Measurements from ENCODE around the gene CCER1.

DNA sequence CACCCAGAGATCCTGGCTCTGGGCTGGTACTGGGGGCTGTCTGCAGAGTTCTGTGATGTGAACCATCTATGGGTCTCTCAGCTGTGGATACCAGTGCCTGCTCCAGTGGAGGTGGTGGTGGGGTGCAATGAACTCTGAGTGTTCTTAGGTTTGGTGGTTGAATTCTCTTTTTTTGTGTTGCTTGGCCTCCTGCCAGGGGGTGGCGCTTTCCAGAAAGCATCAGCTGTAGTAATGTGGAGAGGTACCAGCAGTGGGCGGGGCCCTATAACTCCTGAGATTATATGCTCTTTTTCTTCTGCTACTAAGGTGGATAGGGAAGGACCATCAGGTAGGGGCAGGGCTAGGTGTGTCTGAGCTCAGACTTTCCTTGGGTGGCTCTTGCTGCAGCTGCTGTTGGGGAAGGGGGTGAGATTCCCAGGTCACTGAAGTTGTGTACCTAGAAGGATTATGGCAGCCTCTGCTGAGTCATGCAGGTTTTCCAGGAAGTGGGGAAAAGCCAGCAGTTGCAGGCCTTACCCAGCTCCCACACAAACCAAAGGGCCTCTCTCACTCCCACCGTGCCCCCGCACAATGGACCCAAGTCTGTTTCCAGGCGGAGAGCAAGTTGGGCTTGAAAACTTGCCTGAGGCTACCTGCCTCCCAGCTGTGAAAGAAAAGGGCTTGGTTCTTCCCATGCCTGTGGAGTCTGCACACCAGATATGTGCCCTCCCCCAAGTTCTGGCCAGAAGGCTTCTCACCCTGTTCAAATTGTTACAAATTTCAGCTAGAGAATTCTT lies 18.6 kb downstream of the CCER1 start:
- TF ChIP-seq, protein P1, sequence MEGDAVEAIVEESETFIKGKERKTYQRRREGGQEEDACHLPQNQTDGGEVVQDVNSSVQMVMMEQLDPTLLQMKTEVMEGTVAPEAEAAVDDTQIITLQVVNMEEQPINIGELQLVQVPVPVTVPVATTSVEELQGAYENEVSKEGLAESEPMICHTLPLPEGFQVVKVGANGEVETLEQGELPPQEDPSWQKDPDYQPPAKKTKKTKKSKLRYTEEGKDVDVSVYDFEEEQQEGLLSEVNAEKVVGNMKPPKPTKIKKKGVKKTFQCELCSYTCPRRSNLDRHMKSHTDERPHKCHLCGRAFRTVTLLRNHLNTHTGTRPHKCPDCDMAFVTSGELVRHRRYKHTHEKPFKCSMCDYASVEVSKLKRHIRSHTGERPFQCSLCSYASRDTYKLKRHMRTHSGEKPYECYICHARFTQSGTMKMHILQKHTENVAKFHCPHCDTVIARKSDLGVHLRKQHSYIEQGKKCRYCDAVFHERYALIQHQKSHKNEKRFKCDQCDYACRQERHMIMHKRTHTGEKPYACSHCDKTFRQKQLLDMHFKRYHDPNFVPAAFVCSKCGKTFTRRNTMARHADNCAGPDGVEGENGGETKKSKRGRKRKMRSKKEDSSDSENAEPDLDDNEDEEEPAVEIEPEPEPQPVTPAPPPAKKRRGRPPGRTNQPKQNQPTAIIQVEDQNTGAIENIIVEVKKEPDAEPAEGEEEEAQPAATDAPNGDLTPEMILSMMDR (IDR thresholded peaks at IDR 0.05) = no peak
- TF ChIP-seq POLR2A (IDR thresholded peaks at IDR 0.05) = no peak

Measured in heart left ventricle (tissue), 13 donors.